GM10248 (cell line): Measurements from ENCODE around the gene TET3.

Experiments used
- CTCF ChIA-PET: fragments of 300-600 bp; sonication (Branson Sonifier 250); formaldehyde crosslinking; extraction: SDS; loops from one replicate; lab custom pipeline; 2021; ENCODE audit warnings: antibody characterized with exemption; lab: Yijun Ruan, JAX
- POLR2A ChIA-PET: fragments of 350-650 bp; sonication (Branson Sonifier 250); formaldehyde crosslinking; extraction: SDS; loops from one replicate; lab custom pipeline; 2020; ENCODE audit warnings: antibody characterized with exemption; lab: Yijun Ruan, JAX
- DNase-seq: peaks from one replicate; pipeline ENCODE4 v3.0.0; 2012; ENCODE audit errors: extremely low spot score
- TF ChIP-seq, protein P1 (sequence below): IDR thresholded peaks from 2 replicates; pipeline ENCODE4 v1.5.1; 2012; ENCODE audit warnings: mild to moderate bottlenecking, low read depth; ENCODE audit errors: extremely low read depth, missing control alignments, control extremely low read depth

The TET3 gene

DNA sequence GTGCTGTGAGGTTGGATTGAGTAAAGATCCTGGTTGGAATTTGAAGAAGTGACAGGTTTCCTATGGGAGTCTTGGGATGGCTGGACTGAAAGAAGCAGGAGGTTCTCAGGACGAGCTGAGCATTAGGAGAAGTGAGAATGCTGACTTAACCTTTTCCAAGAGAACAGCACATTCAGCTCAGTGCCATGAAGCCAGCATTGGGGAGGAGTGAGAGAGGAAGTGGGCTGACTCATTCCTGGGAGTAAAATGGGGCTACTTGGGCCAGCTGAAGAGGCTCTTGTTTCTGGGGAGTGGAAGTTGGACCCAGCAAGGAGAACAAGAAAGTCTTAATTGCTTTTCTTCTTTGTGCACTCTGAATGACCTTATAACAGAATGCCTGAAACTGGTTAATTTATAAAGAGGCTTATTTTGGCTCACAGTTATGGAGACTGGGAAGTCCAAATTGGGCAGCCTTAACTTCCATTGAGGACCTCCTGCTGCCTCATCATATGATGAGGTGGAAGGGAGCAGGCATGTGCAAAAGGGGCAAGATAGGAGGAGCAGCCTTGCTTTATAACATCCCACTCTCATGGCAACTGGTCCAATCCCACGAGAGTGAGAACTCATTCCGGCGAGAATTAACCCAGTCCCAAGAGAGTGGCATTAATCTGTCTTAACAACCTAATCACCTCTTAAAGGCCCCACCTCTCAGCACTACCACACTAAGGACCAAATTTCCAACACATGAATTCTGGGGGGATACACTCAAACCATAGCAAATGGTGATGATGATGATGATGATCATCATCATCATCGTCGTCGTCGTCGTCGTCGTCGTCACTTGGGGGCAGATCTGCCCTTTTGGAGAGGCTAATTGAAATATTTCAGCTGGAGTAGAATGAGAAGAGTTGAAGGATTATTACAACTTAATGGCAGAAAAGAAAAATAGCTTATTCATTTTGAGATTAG is 31.9 kb upstream of the TET3 start:
- ChIA-PET POLR2A (no interaction called here), CTCF (interaction anchor here (1.0 to 4.4 kb wide), 4 partner anchors 12 to 23 kb away, joined by 3 to 14 read pairs (median 6); no protein-coding TSS in a partner anchor)
- TF ChIP-seq, protein P1, sequence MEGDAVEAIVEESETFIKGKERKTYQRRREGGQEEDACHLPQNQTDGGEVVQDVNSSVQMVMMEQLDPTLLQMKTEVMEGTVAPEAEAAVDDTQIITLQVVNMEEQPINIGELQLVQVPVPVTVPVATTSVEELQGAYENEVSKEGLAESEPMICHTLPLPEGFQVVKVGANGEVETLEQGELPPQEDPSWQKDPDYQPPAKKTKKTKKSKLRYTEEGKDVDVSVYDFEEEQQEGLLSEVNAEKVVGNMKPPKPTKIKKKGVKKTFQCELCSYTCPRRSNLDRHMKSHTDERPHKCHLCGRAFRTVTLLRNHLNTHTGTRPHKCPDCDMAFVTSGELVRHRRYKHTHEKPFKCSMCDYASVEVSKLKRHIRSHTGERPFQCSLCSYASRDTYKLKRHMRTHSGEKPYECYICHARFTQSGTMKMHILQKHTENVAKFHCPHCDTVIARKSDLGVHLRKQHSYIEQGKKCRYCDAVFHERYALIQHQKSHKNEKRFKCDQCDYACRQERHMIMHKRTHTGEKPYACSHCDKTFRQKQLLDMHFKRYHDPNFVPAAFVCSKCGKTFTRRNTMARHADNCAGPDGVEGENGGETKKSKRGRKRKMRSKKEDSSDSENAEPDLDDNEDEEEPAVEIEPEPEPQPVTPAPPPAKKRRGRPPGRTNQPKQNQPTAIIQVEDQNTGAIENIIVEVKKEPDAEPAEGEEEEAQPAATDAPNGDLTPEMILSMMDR = no peak
- no peak for DNase-seq

DNA sequence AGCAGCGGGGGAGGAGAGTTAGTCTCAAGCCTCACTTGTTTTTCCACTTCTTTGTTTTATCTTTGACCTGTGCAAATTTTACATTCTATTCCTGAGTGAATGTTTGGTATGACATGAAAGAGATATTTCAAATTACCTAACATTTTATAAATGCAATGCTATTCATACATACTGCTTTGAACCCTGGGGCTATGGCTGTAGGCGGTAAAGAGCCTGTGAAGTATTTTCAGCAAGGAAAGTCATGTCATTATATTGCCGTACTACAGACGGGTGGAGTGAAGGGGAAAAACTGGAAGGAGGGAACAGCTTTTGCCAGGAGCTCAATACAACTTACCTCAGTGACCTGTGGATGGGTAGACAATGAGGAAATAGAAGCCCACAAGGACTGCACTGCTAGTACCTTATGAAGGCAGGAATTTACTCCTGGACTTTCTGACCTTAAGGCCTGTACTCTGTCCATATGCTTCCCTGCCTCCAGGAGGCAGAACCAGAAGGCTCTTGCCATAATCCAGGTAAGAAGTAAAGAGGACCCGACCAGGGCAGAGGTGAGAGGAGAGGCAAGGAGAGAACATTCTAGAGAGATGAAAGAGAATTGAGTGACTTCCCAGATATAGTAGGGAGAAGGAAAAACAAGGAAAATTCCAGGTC is 28.4 kb upstream of the TET3 start:
- no peak for DNase-seq
- ChIA-PET POLR2A (no interaction called here), CTCF (interaction anchor here (1.3 to 4.4 kb wide), 3 partner anchors 8 to 15 kb away, joined by 3 to 14 read pairs (median 7); no protein-coding TSS in a partner anchor)
- TF ChIP-seq, protein P1 = no peak

DNA sequence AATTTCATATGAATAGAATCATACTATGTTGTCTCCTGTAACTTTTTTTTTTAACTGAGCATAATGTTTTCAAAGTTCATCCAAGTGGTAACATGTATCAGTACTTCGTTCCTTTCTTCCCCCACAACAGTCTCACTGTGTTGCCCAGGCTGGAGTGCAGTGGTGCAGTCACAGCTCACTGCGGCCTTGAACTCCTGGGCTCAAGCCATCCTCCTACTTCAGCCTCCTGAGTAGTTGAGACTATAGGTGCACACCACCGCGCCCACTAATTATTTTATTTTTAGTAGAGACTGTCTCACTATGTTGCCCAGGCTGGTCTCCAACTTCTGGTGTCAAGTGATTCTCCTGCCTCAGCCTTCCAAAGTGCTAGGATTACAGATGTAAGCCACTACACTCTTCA is 23.4 kb upstream of the TET3 start:
- ChIA-PET POLR2A (no interaction called here), CTCF (no interaction called here)
- TF ChIP-seq, protein P1 = no peak
- DNase-seq = no peak

DNA sequence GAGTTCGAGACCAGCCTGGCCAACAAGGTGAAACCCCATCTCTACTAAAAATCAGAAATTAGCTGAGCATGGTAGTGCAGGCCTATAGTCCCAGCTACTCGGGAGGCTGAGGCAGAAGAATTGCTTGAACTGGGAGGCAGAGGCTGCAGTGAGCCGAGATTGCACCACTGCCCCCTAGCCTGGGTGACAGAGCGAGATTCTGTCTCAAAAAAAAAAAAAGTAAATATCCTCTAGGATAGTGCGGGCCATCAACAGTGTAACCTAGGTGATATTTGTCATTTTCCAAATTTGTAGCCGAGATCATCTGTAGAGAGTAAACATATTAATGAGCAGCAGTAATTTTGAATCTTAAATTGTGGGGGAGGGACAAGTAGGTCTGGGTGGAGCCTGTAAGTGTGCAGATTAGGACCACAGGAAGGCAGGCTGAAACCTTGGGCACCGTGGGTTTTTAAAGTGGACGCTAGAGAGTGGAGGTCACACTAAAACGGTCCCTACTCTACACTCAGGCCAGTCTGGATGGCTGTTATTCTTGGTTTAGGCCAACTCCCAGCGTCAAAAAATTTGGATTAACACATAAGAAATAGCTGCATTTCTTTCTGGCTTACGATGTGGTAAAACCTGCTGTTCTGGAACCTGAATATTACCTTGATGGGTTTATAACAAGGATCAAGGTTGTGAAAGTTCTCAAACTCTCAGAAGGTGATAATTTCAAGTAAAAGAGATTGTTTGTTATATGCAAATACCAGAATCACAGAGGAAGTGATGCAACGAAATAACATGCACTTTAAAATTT is 22.7 kb upstream of the TET3 start:
- ChIA-PET CTCF (no interaction called here), POLR2A (no interaction called here)

DNA sequence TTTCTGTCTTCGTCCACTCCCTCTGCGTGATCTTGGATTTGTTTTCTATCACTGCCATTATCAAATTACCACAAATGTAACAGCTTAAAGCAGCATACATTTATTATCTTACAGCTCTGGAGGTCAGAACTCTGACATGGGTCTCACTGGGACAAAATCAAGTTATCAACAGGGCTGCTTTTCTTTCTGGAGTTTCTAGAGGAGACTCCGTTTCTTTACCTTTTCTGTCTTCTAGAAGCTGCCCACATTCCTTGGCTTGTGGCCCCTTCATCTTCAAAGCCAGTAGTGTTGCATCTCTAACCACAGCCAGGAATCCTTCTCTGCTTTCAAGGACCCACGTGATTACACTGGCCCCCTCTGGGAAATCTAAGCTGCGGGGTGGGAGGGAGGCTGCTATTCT is 21.9 kb upstream of the TET3 start:
- TF ChIP-seq, protein P1 = no peak
- DNase-seq = no peak
- POLR2A ChIA-PET = no interaction called here
- CTCF ChIA-PET = interaction anchor here (1.2 kb wide), 1 partner anchor 10 kb away, joined by 3 read pairs; no protein-coding TSS in a partner anchor

More for the DNA sequence above, 22.7 kb upstream of the TET3 start:
- TF ChIP-seq, protein P1 = no peak
- DNase-seq = no peak

DNA sequence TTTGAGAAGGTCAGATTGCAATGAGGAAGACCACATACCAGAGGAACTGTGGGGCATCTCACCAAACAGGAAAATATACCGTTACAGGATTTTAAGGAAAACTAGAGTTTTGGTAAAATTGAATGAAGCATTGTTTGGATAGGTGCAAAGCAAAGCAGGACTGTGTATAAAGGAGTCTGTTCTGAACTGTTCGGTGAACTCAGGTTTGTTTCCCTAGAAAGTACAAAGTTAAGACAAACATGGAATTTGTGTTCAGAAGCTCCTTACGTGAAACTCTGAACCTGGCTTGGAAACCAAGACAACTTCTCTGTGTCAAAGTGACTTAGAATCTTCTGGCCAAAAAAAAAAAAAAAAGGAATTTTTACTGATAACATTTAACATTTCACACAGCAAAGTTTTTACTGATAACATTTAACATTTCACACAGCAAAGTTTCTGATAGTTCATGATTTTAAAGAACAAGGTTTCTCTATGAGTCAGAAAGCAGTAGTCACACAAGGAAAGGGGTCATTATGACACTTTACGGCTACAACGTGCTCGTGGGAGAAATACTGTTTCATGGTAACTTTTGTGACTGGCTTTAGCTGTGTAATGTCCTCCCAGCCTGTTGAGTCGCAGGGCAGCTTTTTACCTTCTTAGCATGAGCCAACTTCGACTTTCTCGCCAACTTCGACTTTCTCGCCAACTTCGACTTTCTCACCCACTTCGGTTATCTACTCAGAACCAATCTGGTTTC is 21.2 kb upstream of the TET3 start:
- TF ChIP-seq, protein P1 = no peak
- CTCF ChIA-PET = interaction anchor here (0.8 to 2.7 kb wide), 4 partner anchors 9 to 24 kb away, joined by 3 to 14 read pairs (median 3); no protein-coding TSS in a partner anchor
- POLR2A ChIA-PET = interaction anchor here (1.2 to 1.3 kb wide), 2 partner anchors 9 to 25 kb away, joined by 3 read pairs; no protein-coding TSS in a partner anchor
- DNase-seq = peak; percentile 55
